AG09309 (cell line): ENCODE data around the gene DLG2.

Experiments
- DNase-seq: peaks from one replicate; pipeline ENCODE4 v3.0.0-alpha.2; 2010; ENCODE audit warnings: low read depth
- H3K4me3 ChIP-seq: 2 replicates; pipeline ENCODE4 v1.5.1; 2011; ENCODE audit warnings: mild to moderate bottlenecking, low read depth, low read length, moderate library complexity; ENCODE audit not compliant: control insufficient read depth
- CTCF ChIP-seq: IDR thresholded peaks from 2 replicates; pipeline ENCODE4 v1.5.1; 2011; ENCODE audit warnings: mild to moderate bottlenecking, low read depth, low read length, inconsistent platforms; ENCODE audit not compliant: insufficient read depth, control insufficient read depth; ENCODE audit errors: missing control alignments

The DLG2 gene

GRCh38 chr11:83727251-83727650 lies 1899.9 kb downstream of the DLG2 start:
- no peak overlapping the region for H3K4me3 ChIP-seq
- no peak for DNase-seq
- no peak for TF ChIP-seq CTCF

GRCh38 chr11:83726316-83726715 lies 1900.8 kb downstream of the DLG2 start:
- no peak for DNase-seq
- TF ChIP-seq CTCF: no peak
- no peak overlapping the region for H3K4me3 ChIP-seq

GRCh38 chr11:83725728-83726127 lies 1901.4 kb downstream of the DLG2 start:
- DNase-seq: no peak
- no peak for TF ChIP-seq CTCF
- no peak overlapping the region for H3K4me3 ChIP-seq

- H3K4me3 ChIP-seq: no peak overlapping the region
- TF ChIP-seq CTCF: no peak
- no peak for DNase-seq
These were observed 1901.9 kb downstream of the DLG2 start for GRCh38 chr11:83725269-83725560.

- peak overlapping the region; percentile 32 for H3K4me3 ChIP-seq
- peak; percentile 59 for TF ChIP-seq CTCF
- peak; percentile 31 for DNase-seq
These were observed 1903.1 kb downstream of the DLG2 start for GRCh38 chr11:83723999-83724398.

GRCh38 chr11:83722392-83723119 lies 1904.6 kb downstream of the DLG2 start:
- no peak for DNase-seq
- H3K4me3 ChIP-seq: no peak overlapping the region

More at GRCh38 chr11:83722392-83723119, 1904.6 kb downstream of the DLG2 start:
- TF ChIP-seq CTCF: no peak
